HUDEP-2 (cell line): ENCODE results near the gene ATP8B3.

Experiments used
- DNase-seq, 76 experiments: peaks; one replicate each; lab custom pipeline; 2025; ENCODE audit not compliant: unreplicated experiment in 76 of 76; lab: John Stamatoyannopoulos, UW

Gene ATP8B3

GRCh38 chr19:1777149-1777548, 34.9 kb downstream of the ATP8B3 start:
- no peak for DNase-seq

GRCh38 chr19:1776606-1777147, 35.4 kb downstream of the ATP8B3 start:
- no peak for DNase-seq

- DNase-seq, result no peak
Measured at GRCh38 chr19:1775951-1776605, 36.0 kb downstream of the ATP8B3 start.

GRCh38 chr19:1774989-1775772, 36.9 kb downstream of the ATP8B3 start:
- DNase-seq, result peak in 63 of 76 experiments; percentile 25 to 88 (median 71)

- no peak for DNase-seq
Measured at GRCh38 chr19:1773184-1773583, 38.9 kb downstream of the ATP8B3 start.

- no peak for DNase-seq
Measured at GRCh38 chr19:1770866-1771576, 41.1 kb downstream of the ATP8B3 start.

GRCh38 chr19:1769645-1769985, 42.5 kb downstream of the ATP8B3 start:
- DNase-seq, result no peak

- no peak for DNase-seq
Measured at GRCh38 chr19:1768918-1769644, 43.0 kb downstream of the ATP8B3 start.

- peak in 32 of 76 experiments; percentile 8 to 60 (median 41) for DNase-seq
Measured at GRCh38 chr19:1768248-1768647, 43.8 kb downstream of the ATP8B3 start.

- peak in 47 of 76 experiments; percentile 10 to 77 (median 43) for DNase-seq
Measured at GRCh38 chr19:1767464-1767933, 44.6 kb downstream of the ATP8B3 start.

- peak in 11 of 76 experiments; percentile 17 to 40 (median 25) for DNase-seq
Measured at GRCh38 chr19:1766800-1767352, 45.2 kb downstream of the ATP8B3 start.

- no peak for DNase-seq
Measured at GRCh38 chr19:1765904-1766799, 45.9 kb downstream of the ATP8B3 start.

GRCh38 chr19:1765232-1765903, 46.7 kb downstream of the ATP8B3 start:
- no peak for DNase-seq

- no peak for DNase-seq
Measured at GRCh38 chr19:1764729-1765128, 47.3 kb downstream of the ATP8B3 start.

- DNase-seq, result no peak
Measured at GRCh38 chr19:1763648-1764639, 48.1 kb downstream of the ATP8B3 start.

GRCh38 chr19:1762243-1763117, 49.6 kb downstream of the ATP8B3 start:
- no peak for DNase-seq
